NCI-H187 (cell line): ENCODE results near the gene MAPK9.

Experiments used
- DNase-seq, 2 experiments: peaks; one replicate each; lab custom pipeline; 2025; lab: John Stamatoyannopoulos, UW

Gene MAPK9

DNA sequence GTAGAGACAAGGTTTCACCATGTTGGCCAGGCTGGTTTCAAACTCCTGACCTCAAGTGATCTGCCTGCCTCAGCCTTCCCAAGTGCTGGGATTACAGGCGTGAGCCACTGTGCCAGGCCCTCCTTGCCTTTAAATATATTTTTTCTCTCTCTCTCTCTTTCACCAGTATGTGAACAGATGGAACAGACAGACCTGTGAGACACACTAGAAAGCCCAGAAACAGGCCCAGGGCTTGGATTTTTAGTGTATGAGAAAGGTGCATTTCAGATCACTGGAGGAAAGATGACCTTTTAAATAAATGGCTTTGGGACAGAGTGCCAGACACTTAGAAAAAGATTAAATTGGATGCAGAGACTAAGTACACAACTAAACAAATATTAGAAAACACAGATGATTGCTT lies 86.0 kb downstream of the MAPK9 start:
- no peak for DNase-seq

GRCh38 chr5:180204276-180204819 lies 87.5 kb downstream of the MAPK9 start:
- DNase-seq: no peak

DNA sequence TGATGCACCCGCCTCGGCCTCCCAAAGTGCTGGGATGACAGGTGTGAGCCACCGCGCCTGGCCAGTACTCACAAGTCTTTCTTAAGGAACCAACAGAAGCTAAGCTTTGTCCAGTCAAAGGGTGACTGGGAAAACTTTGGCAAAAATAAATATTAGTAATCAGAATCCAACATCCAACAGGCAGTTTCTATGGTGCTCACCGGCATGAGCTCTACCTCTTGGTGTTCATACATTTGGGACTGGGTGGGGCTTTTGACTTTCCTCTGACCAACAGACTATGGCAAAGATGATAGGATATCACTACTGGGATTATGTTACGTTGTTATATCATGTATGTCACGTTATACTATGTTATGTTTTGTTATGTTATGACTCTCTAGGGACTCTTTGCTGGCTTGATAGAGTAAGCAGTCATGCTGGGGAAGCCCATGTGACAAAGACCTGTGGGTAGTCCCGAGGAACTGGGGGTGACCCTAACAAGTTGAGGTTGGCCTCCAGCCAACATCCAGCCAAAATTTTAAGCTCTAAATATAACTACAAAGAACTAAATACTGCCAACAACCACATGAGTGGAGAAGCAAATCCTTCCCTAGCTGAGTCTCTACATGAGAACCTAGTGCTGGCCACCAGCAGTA lies 88.8 kb downstream of the MAPK9 start:
- DNase-seq: no peak

GRCh38 chr5:180201051-180201987 lies 90.6 kb downstream of the MAPK9 start:
- no peak for DNase-seq

DNA sequence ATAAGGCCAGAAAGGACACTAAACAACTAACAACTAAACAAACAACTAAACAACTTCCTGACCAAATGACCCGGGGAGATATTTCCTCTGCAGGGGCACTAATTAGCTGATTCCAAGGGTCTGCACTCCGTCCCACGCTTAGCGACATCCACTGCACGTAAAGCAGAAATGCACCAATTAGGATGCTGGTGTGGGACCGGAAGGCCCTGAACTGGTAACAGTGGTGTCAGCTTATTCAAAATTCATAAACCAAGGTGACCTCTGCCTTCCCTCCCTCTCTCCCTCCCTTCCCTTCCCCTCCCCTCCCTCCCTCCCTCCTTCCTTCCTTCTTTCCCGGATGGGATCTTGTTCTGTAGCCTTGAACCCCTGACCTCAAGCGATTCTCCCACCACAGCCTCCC lies 92.5 kb downstream of the MAPK9 start:
- no peak for DNase-seq

DNA sequence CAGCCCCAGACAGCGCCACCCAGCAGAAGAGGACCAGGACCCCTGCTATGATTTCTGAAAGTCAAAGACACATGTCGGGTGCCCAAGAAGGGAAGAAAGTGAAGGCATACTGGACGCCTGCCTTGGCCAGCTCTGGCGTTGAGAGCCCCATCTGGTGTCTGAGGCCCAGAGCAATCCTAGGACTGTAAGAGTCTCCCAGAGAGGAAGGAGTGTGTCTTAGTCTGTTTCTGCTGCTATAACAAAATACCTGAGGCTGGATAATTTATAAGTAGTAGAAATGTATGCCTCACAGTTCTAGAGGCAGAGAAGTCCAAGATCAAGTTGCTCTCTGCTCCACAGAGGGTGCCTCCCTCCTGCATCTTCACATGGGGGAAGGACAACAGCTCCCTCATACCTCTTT lies 93.7 kb downstream of the MAPK9 start:
- no peak for DNase-seq

DNA sequence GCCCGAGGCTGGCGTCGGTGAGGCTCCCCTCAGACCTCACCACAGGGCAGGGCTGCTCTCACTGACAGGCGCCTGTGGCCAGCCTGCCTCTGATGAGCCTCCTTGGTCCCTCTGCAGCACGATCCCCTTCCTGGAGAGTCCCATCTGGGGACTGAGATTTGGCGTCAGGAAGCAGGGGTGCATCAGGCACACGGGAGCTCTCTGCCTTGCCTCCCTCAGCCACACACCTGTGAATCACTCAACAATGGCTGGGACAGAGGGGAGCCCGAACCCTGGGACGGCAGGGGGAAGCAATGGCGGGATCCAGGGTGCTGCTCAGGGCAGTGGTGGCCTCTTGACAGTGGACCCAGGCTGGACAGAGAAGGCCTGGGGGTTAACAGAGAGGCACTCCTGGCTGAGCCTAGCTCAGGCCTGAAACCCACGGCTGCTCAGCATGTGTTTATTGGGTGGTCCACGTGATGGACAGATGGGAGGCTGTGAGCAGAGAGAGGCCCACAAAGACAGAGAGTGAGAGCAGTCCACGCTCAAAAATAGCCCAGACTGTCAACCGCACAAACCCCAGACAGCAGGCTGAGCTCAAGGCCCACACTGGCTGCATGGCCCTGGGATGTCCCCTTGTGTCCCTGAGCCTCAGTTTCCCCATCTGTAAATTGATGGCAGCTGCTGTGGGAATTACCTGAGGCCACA lies 94.7 kb downstream of the MAPK9 start:
- no peak for DNase-seq

DNA sequence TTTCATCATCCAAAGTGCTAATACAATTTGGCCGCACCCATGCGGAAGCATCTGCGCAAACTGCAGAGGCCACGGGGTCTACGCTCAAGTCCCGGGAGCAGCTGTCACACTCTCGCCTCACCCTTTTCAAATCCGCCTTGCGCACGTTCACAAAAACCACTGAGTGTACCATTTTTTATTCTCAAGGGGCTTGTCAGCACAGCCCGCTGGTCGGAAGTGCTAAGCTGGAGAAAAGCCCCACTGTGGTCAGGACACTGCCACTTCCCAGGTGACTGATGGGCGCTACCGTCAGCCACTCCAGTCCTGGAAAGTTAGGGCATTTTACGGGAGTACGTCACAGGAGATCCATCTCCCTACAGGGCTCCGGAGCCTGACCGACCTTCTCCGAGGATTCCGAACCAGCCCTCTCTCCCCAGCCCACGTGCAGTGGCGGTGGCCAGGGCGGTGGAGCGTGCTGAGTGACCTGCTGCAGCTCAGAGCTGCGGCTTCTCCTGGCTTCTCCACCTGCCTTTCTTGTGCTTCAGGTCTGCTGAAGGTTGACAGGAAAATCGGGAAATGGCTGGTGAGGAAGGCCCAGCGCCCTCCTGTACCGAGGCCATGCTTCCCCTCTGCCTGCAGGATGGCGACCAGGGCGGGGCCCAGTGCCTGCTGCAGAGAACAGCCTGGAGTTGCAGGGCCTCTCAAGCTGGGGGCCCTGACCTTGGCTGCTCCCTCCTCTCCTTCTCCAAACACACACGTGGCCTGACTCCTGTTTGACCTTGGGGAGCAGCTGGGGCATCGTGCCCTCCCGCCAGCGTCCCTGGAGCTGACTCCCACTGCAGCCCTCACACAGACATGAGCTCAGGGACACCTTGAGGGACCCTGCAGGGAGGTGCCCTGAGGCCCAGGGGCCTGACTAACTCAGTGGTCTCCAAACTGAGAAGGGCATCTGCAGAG lies 97.2 kb downstream of the MAPK9 start:
- DNase-seq: no peak

- DNase-seq: no peak
Measured at GRCh38 chr5:180193749-180194375, 98.0 kb downstream of the MAPK9 start.

DNA sequence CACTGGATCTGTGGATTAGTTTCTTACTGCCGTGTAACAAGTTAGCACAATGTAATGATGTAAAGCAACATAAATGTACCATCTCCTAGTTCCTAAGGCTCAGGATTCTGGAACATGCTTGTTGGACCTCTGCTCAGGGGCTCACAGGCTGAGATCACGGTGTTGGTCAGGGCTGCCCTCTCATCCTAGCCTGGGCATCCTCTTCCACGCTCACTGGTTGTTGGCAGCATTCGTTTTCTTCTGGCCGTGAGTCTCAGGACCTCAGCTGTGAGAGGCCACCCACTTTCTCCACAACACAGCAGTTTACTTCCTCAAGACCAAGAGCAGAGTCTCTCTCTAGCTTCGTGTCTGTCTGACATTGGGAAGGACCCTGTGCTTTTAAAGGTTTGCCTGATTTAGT lies 100.2 kb downstream of the MAPK9 start:
- no peak for DNase-seq

DNA sequence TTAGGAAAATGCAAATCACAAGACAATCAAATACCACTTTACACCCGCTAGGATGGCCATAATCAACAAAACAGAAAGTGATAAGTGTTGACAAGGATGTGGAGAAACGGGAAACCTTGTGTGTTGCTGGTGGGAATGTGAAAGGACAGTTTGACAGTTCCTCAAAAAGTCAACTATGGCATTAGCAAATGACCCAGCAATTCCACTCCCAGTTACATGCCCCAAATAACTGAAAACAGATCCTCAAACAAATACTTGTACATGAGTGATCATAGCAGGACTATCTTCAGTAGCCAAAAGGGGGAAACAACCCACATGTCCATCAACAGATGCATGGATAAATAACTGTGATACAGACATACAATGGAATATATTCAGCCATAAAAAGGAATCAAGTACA lies 104.1 kb downstream of the MAPK9 start:
- no peak for DNase-seq
